Suprapubic skin (tissue), 4 donors: Measurements from ENCODE around the gene GNAS-AS1. TPM values are rescaled to one million over a fixed set of nuclear protein-coding genes. Genes with fewer than 3 reads are reported as not detected.

Experiments used
- DNase-seq, 2 donors: peaks; one replicate each; pipeline ENCODE4 v3.0.0-alpha.2; 2019; ENCODE audit warnings: low spot score in 2 of 2
- H3K27ac ChIP-seq: fragments of 200-600 bp; sonication (generic); one replicate; pipeline ENCODE4 v1.5.1; 2019
- H3K27me3 ChIP-seq: fragments of 200-600 bp; sonication (generic); one replicate; pipeline ENCODE4 v1.5.1; 2019
- H3K36me3 ChIP-seq: fragments of 200-600 bp; sonication (generic); one replicate; pipeline ENCODE4 v1.5.1; 2019
- H3K4me1 ChIP-seq: fragments of 200-600 bp; sonication (generic); one replicate; pipeline ENCODE4 v1.5.1; 2019
- H3K4me3 ChIP-seq: fragments of 200-600 bp; sonication (generic); one replicate; pipeline ENCODE4 v1.5.1; 2019; ENCODE audit warnings: mild to moderate bottlenecking
- H3K9me3 ChIP-seq: fragments of 200-600 bp; sonication (generic); one replicate; pipeline ENCODE4 v1.5.1; 2019
- CTCF ChIP-seq, 2 donors: fragments of 200-600 bp in 1 of 2; fragments of 450-650 bp in 1 of 2; sonication (generic) in 1 of 2; IDR thresholded peaks; one replicate each; pipeline ENCODE4 v1.5.1; 2016 to 2019; ENCODE audit warnings: antibody characterized with exemption in 2 of 2, mild to moderate bottlenecking in 1 of 2, moderate library complexity in 1 of 2
- EP300 ChIP-seq: sonication (generic); formaldehyde crosslinking; IDR thresholded peaks from one replicate; pipeline ENCODE4 v1.6.1; 2017; ENCODE audit warnings: antibody characterized with exemption
- POLR2A ChIP-seq, 2 donors: fragments of 450-650 bp; IDR thresholded peaks; one replicate each; pipeline ENCODE4 v1.6.1; 2017; ENCODE audit warnings: antibody characterized with exemption in 2 of 2, mild to moderate bottlenecking in 2 of 2, moderate library complexity in 2 of 2
- POLR2AphosphoS5 ChIP-seq, 3 donors: sonication (generic); formaldehyde crosslinking; IDR thresholded peaks; one replicate each; pipeline ENCODE4 v1.6.1; 2017; ENCODE audit warnings: antibody characterized with exemption in 3 of 3
- WGBS: methylation state at CpG from one replicate; pipeline ENCODE4 v1.1.5; 2018; 5-methylcytosine and 5-hydroxymethylcytosine counted together
- total RNA-seq, 4 donors: library from RNA; depleted of rRNA; stranded (reverse); fragments of >200 nt; gene quantifications; one replicate each; pipeline ENCODE4 v1.1.0, GENCODE V29; 2016

Gene GNAS-AS1
- total RNA-seq, 4 donors from 2014 or later = not detected

GRCh38 chr20:58847463-58847862 lies 3.2 kb downstream of the GNAS-AS1 start:
- WGBS = 61% methylated on average over 2 of the region's 2 CpGs
- TF ChIP-seq POLR2A (IDR thresholded peaks at IDR 0.05) (no peak), POLR2AphosphoS5 (IDR thresholded peaks at IDR 0.05) (no peak), EP300 (no peak), CTCF (IDR thresholded peaks at IDR 0.05) (no peak)
- no peak for DNase-seq
- Histone ChIP-seq H3K4me3 (no peak overlapping the region), H3K9me3 (no peaks in the 10 kb centered on the region), H3K36me3 (no peaks in the 10 kb centered on the region), H3K27me3 (peaks cover 40% of the 10 kb centered on the region), H3K4me1 (peaks cover 3% of the 10 kb centered on the region), H3K27ac (no peak overlapping the region)

GRCh38 chr20:58845706-58846105 lies 5.0 kb downstream of the GNAS-AS1 start:
- 80% methylated on average over 3 of the region's 3 CpGs for WGBS
- H3K27ac ChIP-seq = no peak overlapping the region
- no peaks in the 10 kb centered on the region for H3K4me1 ChIP-seq
- no peaks in the 10 kb centered on the region for H3K36me3 ChIP-seq
- DNase-seq = no peak
- H3K9me3 ChIP-seq = no peaks in the 10 kb centered on the region
- H3K27me3 ChIP-seq = peaks cover 40% of the 10 kb centered on the region
- no peak overlapping the region for H3K4me3 ChIP-seq
- TF ChIP-seq POLR2A (IDR thresholded peaks at IDR 0.05) = no peak
- TF ChIP-seq CTCF (IDR thresholded peaks at IDR 0.05) = no peak
- TF ChIP-seq EP300 = no peak
- TF ChIP-seq POLR2AphosphoS5 (IDR thresholded peaks at IDR 0.05) = no peak

GRCh38 chr20:58843128-58843556 lies 7.6 kb downstream of the GNAS-AS1 start:
- peaks cover 13% of the 10 kb centered on the region for H3K4me1 ChIP-seq
- no peaks in the 10 kb centered on the region for H3K9me3 ChIP-seq
- H3K4me3 ChIP-seq = no peak overlapping the region
- no peak overlapping the region for H3K27ac ChIP-seq
- H3K36me3 ChIP-seq = no peaks in the 10 kb centered on the region
- DNase-seq = no peak
- TF ChIP-seq CTCF (IDR thresholded peaks at IDR 0.05) = no peak
- TF ChIP-seq POLR2A (IDR thresholded peaks at IDR 0.05) = no peak
- TF ChIP-seq POLR2AphosphoS5 (IDR thresholded peaks at IDR 0.05) = no peak
- no peak for TF ChIP-seq EP300
- 54% methylated on average over 6 of the region's 6 CpGs for WGBS
- H3K27me3 ChIP-seq = peaks cover 53% of the 10 kb centered on the region

GRCh38 chr20:58842276-58842675 lies 8.4 kb downstream of the GNAS-AS1 start:
- no peak overlapping the region for H3K27ac ChIP-seq
- no peak for DNase-seq
- no peaks in the 10 kb centered on the region for H3K9me3 ChIP-seq
- TF ChIP-seq POLR2AphosphoS5 (IDR thresholded peaks at IDR 0.05) (no peak), POLR2A (IDR thresholded peaks at IDR 0.05) (no peak), CTCF (IDR thresholded peaks at IDR 0.05) (no peak), EP300 (no peak)
- WGBS = 49% methylated on average over 20 of the region's 20 CpGs
- no peaks in the 10 kb centered on the region for H3K36me3 ChIP-seq
- H3K4me3 ChIP-seq = no peak overlapping the region
- H3K27me3 ChIP-seq = peaks cover 53% of the 10 kb centered on the region
- H3K4me1 ChIP-seq = peaks cover 13% of the 10 kb centered on the region

- peaks cover 53% of the 10 kb centered on the region for H3K27me3 ChIP-seq
- H3K27ac ChIP-seq = no peak overlapping the region
- H3K9me3 ChIP-seq = no peaks in the 10 kb centered on the region
- WGBS = 70% methylated on average over 58 of the region's 58 CpGs
- no peaks in the 10 kb centered on the region for H3K36me3 ChIP-seq
- H3K4me3 ChIP-seq = no peak overlapping the region
- peaks cover 13% of the 10 kb centered on the region for H3K4me1 ChIP-seq
- no peak for DNase-seq
- TF ChIP-seq POLR2AphosphoS5 (IDR thresholded peaks at IDR 0.05) = no peak
- no peak for TF ChIP-seq POLR2A (IDR thresholded peaks at IDR 0.05)
- no peak for TF ChIP-seq EP300
- no peak for TF ChIP-seq CTCF (IDR thresholded peaks at IDR 0.05)
Observed at GRCh38 chr20:58841539-58842264, 9.0 kb downstream of the GNAS-AS1 start.
